Fibroblast of mammary gland (primary cell): Measurements from ENCODE around the gene EMX1.

Source experiments
- DNase-seq: peaks from one replicate; pipeline ENCODE4 v3.0.0-alpha.2; 2010; ENCODE audit warnings: low read depth
- H3K4me3 ChIP-seq: 2 replicates; pipeline ENCODE4 v1.5.1; 2011; ENCODE audit warnings: low read depth, mild to moderate bottlenecking, low read length, moderate library complexity; ENCODE audit not compliant: control insufficient read depth
- TF ChIP-seq, protein P1 (sequence below): conservative IDR thresholded peaks from 2 replicates; pipeline ENCODE4 v1.5.1; 2011; ENCODE audit warnings: low read depth, low read length, inconsistent platforms; ENCODE audit not compliant: control insufficient read depth, insufficient read depth

The EMX1 gene

DNA sequence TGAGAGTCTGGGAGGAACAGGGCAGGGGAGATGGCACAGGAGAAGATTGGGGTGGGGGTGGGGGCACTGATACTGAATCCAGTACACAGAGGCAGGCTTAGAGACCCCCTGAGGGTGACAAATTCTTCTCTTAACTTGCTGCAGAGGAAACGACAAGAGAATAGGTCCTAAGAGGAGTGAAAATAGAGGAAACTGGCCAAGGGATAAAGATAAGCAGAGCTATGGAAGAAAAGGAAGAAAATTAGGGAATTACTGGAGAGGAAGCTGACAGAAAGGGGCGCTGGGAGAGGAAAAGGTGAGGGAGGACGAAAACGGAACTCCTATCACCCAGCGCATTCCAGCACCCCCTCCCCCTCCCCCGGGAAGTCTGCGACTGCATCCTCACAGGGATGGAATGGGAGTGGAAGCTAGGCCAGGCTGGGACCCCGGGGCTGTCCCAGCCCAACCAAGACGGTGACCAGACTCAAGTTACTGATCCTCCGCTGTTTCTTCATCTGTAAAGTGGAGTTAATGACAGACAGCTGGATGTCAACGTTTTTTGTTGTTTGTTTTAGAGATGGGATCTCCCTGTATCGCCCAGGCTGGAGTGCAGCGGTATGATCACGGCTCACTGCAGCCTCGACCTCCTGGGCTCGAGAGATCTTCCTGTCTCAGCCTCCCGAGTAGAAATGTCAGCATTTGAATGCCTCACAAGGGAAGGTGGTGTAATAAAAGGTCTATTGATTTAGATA, 2.6 kb upstream of the EMX1 start:
- no peak for DNase-seq
- no peak overlapping the region for H3K4me3 ChIP-seq
- TF ChIP-seq, protein P1, sequence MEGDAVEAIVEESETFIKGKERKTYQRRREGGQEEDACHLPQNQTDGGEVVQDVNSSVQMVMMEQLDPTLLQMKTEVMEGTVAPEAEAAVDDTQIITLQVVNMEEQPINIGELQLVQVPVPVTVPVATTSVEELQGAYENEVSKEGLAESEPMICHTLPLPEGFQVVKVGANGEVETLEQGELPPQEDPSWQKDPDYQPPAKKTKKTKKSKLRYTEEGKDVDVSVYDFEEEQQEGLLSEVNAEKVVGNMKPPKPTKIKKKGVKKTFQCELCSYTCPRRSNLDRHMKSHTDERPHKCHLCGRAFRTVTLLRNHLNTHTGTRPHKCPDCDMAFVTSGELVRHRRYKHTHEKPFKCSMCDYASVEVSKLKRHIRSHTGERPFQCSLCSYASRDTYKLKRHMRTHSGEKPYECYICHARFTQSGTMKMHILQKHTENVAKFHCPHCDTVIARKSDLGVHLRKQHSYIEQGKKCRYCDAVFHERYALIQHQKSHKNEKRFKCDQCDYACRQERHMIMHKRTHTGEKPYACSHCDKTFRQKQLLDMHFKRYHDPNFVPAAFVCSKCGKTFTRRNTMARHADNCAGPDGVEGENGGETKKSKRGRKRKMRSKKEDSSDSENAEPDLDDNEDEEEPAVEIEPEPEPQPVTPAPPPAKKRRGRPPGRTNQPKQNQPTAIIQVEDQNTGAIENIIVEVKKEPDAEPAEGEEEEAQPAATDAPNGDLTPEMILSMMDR = no peak

DNA sequence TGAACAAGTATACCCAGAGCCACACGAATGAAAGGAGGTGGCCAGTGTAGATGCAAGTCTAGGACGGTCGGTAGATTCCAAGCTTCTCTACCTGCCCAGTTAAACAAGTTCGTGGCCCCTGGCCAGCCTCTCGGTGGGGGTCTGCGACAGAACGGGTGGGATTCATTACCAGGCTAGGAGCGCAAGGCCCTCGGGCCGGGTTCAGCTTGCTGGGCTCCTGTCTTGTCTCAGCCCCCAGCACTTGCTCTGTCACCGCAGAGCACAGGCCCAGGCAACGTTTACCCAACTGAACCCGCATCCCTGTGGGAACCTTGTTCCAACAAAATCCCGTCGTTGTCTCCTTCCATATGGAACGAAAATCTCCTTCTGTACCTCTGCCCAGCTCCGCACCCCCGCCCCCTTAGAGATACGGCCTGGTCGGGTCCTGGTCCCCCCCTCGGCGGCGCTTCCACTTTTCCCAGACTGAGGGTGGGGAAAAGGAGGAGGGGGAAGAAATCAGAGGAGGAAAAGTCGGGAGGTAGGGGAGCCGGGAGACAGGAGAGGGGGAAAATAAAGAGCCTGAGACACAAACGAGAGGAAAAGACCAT, 1.9 kb upstream of the EMX1 start:
- no peak overlapping the region for H3K4me3 ChIP-seq
- DNase-seq = no peak
- TF ChIP-seq, protein P1 = no peak

DNA sequence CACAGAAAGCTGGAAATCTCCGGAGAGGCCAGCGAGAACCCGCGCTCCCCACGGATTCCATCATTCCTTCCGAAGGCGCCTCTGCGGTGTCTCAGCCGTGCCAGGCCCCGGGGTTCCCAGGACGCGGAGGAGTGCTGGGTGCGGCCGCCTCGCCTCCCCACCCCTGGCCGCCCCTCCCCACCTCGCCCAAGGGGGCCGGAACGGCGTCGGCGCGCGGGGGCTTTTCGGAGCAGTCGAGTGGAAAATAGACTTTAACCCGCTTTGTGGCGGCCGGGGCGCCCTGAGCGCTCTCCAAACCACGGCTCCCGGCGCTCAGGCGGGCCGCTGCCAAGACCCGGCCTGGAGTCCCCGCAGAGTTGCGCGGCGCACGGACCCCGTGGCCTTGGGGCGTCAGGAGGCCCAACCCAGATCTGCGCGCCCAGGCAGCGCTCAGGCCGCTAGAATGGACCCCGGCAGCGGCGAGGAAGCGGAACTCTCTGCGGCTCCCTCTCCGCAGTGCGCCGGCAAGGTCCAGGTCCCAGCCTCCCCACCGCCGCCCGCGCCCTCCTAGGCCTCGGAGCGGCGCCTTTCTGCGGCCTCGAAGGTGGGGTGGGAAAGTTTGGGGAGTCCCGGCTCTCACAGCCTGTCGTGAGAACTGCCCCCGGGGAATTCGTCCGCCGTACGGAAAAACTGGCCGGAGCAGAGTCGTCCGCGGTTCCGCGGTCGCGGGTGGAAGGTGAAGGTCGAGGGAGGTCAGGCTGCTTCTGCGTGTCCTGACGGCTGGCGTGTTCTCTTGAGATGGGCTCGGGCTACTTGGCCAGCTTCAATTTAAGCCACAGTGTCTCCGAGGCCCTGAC, 1.2 kb upstream of the EMX1 start:
- H3K4me3 ChIP-seq = no peak overlapping the region
- TF ChIP-seq, protein P1 = no peak
- no peak for DNase-seq

DNA sequence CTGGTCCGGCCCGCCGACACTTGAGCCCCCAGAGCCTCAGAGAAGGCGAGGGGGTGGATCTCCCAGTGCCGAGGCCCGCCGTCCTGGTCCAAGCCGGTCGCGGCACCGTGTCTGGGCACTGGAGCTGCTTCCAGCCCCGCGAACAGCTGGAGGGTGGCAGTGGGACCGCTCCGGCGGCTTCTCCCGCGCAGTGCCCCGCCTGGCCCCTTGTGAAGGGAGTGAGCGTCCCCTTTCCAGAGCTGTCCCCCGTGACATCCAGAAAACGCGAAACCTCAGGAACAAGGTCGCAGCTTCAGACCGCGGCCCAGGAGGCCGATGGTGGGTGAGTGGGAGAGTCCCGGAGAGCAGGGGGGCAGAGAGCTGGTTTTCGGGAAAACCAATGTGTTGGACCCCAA, 579 bp upstream of the EMX1 start:
- DNase-seq = no peak
- TF ChIP-seq, protein P1 = no peak
- H3K4me3 ChIP-seq = no peak overlapping the region

DNA sequence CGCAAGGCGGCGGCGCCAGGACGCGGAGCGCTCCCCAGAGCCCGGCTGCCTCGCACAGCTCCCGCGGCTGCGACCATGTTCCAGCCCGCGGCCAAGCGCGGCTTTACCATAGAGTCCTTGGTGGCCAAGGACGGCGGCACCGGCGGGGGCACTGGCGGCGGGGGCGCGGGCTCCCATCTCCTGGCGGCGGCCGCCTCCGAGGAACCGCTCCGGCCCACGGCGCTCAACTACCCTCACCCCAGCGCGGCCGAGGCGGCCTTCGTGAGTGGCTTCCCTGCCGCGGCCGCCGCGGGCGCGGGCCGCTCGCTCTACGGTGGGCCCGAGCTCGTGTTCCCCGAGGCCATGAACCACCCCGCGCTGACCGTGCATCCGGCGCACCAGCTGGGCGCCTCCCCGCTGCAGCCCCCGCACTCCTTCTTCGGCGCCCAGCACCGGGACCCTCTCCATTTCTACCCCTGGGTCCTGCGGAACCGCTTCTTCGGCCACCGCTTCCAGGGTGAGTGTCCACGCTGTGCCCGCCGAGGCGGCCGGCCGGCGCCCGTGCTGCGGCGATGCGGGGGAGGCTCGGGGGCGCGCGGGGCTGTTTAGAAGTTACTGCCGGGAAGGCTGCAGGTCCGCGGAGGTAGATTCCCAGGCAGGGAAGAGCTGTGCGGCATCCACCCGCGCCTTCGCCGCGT, 696 bp downstream of the EMX1 start:
- no peak overlapping the region for H3K4me3 ChIP-seq
- TF ChIP-seq, protein P1 = no peak
- DNase-seq = no peak

DNA sequence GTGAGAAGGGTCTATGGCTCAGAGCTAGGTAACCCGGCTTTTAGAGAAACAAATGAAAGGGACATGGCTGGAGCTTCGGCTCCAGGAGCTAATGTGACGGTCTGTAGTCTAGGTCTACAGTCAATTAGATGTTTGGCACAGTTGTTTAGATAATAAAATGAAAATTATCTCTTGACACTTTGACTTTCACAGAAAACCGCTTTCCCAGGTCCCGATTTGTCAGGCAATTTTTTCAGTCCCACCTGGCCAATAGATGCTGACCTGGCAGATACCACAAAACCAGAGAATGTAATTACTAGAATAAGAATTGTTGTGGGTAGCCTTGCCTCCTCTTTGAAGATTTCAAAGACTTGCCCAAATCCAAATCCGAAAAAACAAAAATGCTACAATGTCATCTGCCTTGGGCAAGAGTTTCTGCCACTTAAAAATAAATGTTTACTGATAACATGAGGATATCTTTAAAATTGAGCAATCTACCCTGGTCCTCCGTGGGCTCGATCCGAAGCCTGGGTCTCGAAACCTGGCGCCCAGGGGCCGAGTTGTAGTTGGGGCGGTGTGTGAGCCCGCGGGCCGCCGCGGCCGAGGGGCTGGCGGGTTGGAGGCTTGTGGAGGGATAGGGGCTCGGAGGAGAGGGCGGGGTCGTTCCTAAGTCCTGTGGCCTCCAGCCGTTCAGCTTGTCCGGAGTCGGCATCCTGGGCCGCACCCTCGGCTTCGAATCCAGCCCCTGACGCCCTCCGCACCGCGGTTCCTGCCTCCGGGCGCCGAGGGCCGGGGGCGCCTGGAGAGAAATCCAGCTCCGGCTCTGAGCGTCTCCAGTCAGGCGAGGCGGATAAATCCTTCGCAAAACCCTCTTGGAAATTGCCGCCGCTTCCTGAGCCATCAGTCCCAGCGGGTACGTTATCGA, 2.3 kb downstream of the EMX1 start:
- H3K4me3 ChIP-seq = no peak overlapping the region
- DNase-seq = no peak
- TF ChIP-seq, protein P1 = no peak
